Measurements from ENCODE around the gene HEATR5A. TPM values are rescaled to one million over a fixed set of nuclear protein-coding genes. Genes with fewer than 3 reads are reported as not detected.
A peak's percentile ranks its signal among the peaks of the same experiment; 100 is the strongest.

The HEATR5A gene
- total and polyA plus RNA-seq, 2 of the 13 experiments (the other 11 are each of a cell fraction or from before 2014, with no cell fraction given) = 36.4 to 105 TPM

GRCh38 chr14:31257554-31258426 is 162.6 kb downstream of the HEATR5A start (continued):
- TF ChIP-seq ZMAT3 (CRISPR knock-in tag; conservative IDR thresholded peaks at IDR 0.05) (peak; percentile 57; the same call in 1 of the 2 replicates), POLR2G (IDR thresholded peaks at IDR 0.05; ENCODE audit: low read depth, low read length) (peak; percentile 91), HMGXB3 (CRISPR knock-in tag; IDR thresholded peaks at IDR 0.05; ENCODE audit: borderline replicate concordance) (peak; percentile 90; the same call in 1 of the 2 replicates), ZNF547 (CRISPR knock-in tag; IDR thresholded peaks at IDR 0.05) (peak; percentile 25; the same call in 1 of the 2 replicates), RFX3 (CRISPR knock-in tag; IDR thresholded peaks at IDR 0.05) (peak; percentile 44; the same call in 1 of the 2 replicates), ZNF563 (CRISPR knock-in tag; IDR thresholded peaks at IDR 0.05) (peak; percentile 38; the same call in 1 of the 2 replicates), KLF9 (CRISPR knock-in tag; IDR thresholded peaks at IDR 0.05; ENCODE audit: low read depth) (peak; percentile 92), KLF16 (CRISPR knock-in tag; IDR thresholded peaks at IDR 0.05) (peak in 1 of 2 experiments; percentile 98; a peak in 2 of 4 replicates), ZBED4 (CRISPR knock-in tag; IDR thresholded peaks at IDR 0.05; ENCODE audit: borderline replicate concordance) (peak; percentile 90), PRDM10 (CRISPR knock-in tag; IDR thresholded peaks at IDR 0.05; ENCODE audit: low read depth) (peak; percentile 62; the same call in 1 of the 2 replicates)
